Loucy (cell line): Measurements from ENCODE around the gene BCL2L11.

Source experiments
- H2AFZ ChIP-seq: fragments of 200-600 bp; sonication (generic); 2 replicates; pipeline ENCODE4 v1.6.0; 2016; ENCODE audit warnings: antibody characterized with exemption, mild to moderate bottlenecking, low read length, moderate library complexity
- H3F3A ChIP-seq: fragments of 200-600 bp; 2 replicates; pipeline ENCODE4 v1.6.0; 2016; ENCODE audit warnings: antibody characterized with exemption, low read depth, mild to moderate bottlenecking
- H3K27me3 ChIP-seq: fragments of 200-600 bp; sonication (generic); 2 replicates; pipeline ENCODE4 v1.6.1; 2014; ENCODE audit warnings: low read length, mild to moderate bottlenecking; ENCODE audit not compliant: insufficient read depth, poor library complexity, severe bottlenecking
- H3K36me3 ChIP-seq: fragments of 200-600 bp; sonication (generic); 2 replicates; pipeline ENCODE4 v1.6.1; 2016; ENCODE audit warnings: low read length; ENCODE audit not compliant: insufficient read depth
- H3K4me1 ChIP-seq: fragments of 200-600 bp; sonication (generic); 2 replicates; pipeline ENCODE4 v1.5.1; 2014; ENCODE audit warnings: low read length, mild to moderate bottlenecking; ENCODE audit not compliant: insufficient read depth, poor library complexity, severe bottlenecking
- H3K4me2 ChIP-seq: fragments of 200-600 bp; sonication (generic); 2 replicates; pipeline ENCODE4 v1.6.0; 2014; ENCODE audit warnings: antibody characterized with exemption, low read length, low read depth, mild to moderate bottlenecking; ENCODE audit not compliant: poor library complexity, severe bottlenecking
- H3K4me3 ChIP-seq: fragments of 200-600 bp; sonication (generic); 2 replicates; pipeline ENCODE4 v1.5.1; 2014; ENCODE audit warnings: low read length, mild to moderate bottlenecking, mixed read lengths; ENCODE audit not compliant: poor library complexity, severe bottlenecking
- H3K79me2 ChIP-seq: fragments of 200-600 bp; sonication (generic); 2 replicates; pipeline ENCODE4 v1.6.1; 2014; ENCODE audit warnings: low read length; ENCODE audit not compliant: insufficient read depth
- H3K9ac ChIP-seq: fragments of 200-600 bp; sonication (generic); 2 replicates; pipeline ENCODE4 v1.6.0; 2014; ENCODE audit warnings: mild to moderate bottlenecking, low read depth, low read length, moderate library complexity; ENCODE audit not compliant: poor library complexity, severe bottlenecking
- H3K9me2 ChIP-seq: fragments of 200-600 bp; sonication (generic); replicated peaks from 2 replicates; pipeline ENCODE4 v1.6.1; 2016; ENCODE audit warnings: low read depth, low read length, mixed read lengths
- H3K9me3 ChIP-seq: fragments of 200-600 bp; sonication (generic); 2 replicates; pipeline ENCODE4 v1.6.1; 2014; ENCODE audit warnings: mild to moderate bottlenecking, antibody characterized with exemption, low read length, low read depth; ENCODE audit not compliant: insufficient read depth
- H4K20me1 ChIP-seq: fragments of 200-600 bp; sonication (generic); 2 replicates; pipeline ENCODE4 v1.6.0; 2014; ENCODE audit warnings: antibody characterized with exemption, low read length, mild to moderate bottlenecking; ENCODE audit not compliant: insufficient read depth, poor library complexity, severe bottlenecking
- EZH2phosphoT487 ChIP-seq: fragments of 200-600 bp; IDR thresholded peaks from 2 replicates; pipeline ENCODE4 v1.6.1; 2018; ENCODE audit warnings: antibody characterized with exemption, mild to moderate bottlenecking, moderate library complexity, borderline replicate concordance
- TF ChIP-seq, protein P1 (sequence below): fragments of 200-600 bp; sonication (generic); conservative IDR thresholded peaks from 2 replicates; pipeline ENCODE4 v1.5.1; 2014; ENCODE audit warnings: mild to moderate bottlenecking, antibody characterized with exemption, low read length

Gene BCL2L11

DNA sequence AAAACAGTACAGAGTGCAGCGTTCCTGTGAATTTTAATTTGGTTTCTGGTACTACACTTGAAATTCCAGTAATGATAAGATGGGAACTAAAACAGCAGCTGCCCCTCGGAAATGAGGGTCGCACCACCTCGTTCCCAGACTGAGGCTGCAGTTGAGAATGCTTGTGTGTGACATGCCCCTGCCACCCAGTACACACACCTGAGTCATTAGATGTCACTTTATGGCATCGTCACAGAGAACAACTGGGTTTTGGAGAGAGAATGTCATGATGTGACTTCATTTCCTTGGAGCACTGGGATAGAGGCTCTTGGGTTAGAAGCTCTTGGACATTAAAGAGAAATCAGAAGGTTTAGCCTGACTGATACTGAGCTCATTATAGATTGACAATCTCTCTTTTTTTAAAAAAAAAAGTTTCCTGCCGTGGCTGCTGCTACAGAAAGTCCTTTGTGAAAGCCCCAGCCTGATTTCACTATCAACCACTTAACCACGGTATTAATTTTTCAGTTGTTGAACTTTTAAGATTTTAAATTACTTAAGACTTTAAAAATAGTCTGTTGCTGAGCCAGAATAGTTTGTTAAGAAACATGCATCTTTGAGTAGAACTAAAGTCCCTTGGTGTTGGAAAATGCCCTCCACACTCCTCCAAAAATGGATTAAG lies 24.5 kb downstream of the BCL2L11 start:
- peak overlapping the region; percentile 10 for H3K4me3 ChIP-seq
- H3K4me1 ChIP-seq: peaks cover 75% of the 10 kb centered on the region
- TF ChIP-seq, protein P1, sequence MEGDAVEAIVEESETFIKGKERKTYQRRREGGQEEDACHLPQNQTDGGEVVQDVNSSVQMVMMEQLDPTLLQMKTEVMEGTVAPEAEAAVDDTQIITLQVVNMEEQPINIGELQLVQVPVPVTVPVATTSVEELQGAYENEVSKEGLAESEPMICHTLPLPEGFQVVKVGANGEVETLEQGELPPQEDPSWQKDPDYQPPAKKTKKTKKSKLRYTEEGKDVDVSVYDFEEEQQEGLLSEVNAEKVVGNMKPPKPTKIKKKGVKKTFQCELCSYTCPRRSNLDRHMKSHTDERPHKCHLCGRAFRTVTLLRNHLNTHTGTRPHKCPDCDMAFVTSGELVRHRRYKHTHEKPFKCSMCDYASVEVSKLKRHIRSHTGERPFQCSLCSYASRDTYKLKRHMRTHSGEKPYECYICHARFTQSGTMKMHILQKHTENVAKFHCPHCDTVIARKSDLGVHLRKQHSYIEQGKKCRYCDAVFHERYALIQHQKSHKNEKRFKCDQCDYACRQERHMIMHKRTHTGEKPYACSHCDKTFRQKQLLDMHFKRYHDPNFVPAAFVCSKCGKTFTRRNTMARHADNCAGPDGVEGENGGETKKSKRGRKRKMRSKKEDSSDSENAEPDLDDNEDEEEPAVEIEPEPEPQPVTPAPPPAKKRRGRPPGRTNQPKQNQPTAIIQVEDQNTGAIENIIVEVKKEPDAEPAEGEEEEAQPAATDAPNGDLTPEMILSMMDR: no peak
- no peak for TF ChIP-seq EZH2phosphoT487
- no peaks in the 10 kb centered on the region for H3F3A ChIP-seq
- no peak overlapping the region for H2AFZ ChIP-seq
- no peaks in the 10 kb centered on the region for H3K9me2 ChIP-seq
- H3K4me2 ChIP-seq: peak overlapping the region; percentile 47
- no peaks in the 10 kb centered on the region for H4K20me1 ChIP-seq
- peaks cover 2% of the 10 kb centered on the region; the same call in 1 of the 2 replicates for H3K36me3 ChIP-seq
- peak overlapping the region; percentile 1 for H3K9ac ChIP-seq
- H3K27me3 ChIP-seq: no peaks in the 10 kb centered on the region
- H3K9me3 ChIP-seq: no peaks in the 10 kb centered on the region
- peaks cover 17% of the 10 kb centered on the region for H3K79me2 ChIP-seq

DNA sequence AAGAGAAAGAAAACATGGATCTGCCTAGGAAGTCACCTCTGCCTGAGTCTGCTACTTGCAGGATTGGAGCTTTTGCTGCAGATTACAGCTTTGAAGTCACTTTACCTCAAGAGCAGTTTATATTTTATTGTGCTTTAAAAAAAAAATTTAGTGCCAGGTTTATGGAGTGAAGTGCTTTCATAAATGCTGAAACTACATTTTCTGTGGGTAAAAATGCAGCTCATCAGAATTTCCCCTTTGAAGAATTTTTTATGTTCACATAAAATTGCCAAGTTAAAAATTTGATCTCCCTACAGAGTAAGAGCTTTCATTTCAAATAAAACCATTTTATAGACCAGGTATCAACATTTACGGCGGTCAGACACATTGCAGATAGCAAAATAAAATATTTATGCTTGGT lies 25.2 kb downstream of the BCL2L11 start:
- peak overlapping the region; percentile 10 for H3K4me3 ChIP-seq
- no peak for TF ChIP-seq EZH2phosphoT487
- TF ChIP-seq, protein P1: no peak
- H3K79me2 ChIP-seq: peaks cover 15% of the 10 kb centered on the region; the same call in 1 of the 2 replicates
- H3K27me3 ChIP-seq: no peaks in the 10 kb centered on the region
- no peaks in the 10 kb centered on the region for H4K20me1 ChIP-seq
- peak overlapping the region; percentile 47 for H3K4me2 ChIP-seq
- peak overlapping the region; percentile 1 for H3K9ac ChIP-seq
- no peaks in the 10 kb centered on the region for H3K9me2 ChIP-seq
- no peaks in the 10 kb centered on the region for H3K9me3 ChIP-seq
- H3K36me3 ChIP-seq: peaks cover 9% of the 10 kb centered on the region; the same call in 1 of the 2 replicates
- peaks cover 75% of the 10 kb centered on the region for H3K4me1 ChIP-seq
- H2AFZ ChIP-seq: no peak overlapping the region
- no peaks in the 10 kb centered on the region for H3F3A ChIP-seq

DNA sequence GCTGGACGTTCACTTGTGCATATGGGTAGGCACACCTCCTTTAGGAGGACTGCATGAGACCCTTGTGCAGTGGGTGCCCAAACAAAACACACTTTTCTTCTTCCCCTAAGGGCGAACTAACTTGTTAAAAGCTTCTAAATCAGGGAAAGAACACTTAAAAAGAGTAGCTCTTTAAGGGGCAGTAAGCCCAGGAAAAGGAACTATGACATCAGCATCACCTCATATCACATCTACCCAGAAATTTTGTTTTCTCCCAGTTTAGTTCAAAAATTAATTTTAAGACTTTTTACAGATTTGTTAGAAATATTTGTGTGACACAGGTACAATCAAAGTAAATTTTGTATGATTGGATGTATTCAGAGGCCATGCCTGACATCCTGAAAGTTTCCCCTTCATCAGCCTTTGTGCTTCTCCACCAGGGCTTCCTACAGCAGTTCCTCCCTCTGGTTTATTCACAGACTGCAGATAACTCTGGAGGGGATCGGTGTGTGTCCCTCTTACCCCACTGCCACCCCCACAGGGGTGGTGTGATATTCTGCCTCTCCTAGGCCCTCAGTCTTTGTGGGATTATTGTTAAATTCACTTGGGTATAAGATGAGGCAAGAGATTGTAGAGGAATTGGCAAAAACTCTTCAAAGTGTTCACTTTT lies 27.6 kb downstream of the BCL2L11 start:
- Histone ChIP-seq H3K36me3 (peaks cover 26% of the 10 kb centered on the region; the same call in 1 of the 2 replicates), H3K9me3 (no peaks in the 10 kb centered on the region), H3K79me2 (peaks cover 9% of the 10 kb centered on the region; the same call in 1 of the 2 replicates), H3K4me3 (no peak overlapping the region), H4K20me1 (no peaks in the 10 kb centered on the region), H3K4me1 (peaks cover 59% of the 10 kb centered on the region), H2AFZ (no peak overlapping the region), H3F3A (no peaks in the 10 kb centered on the region), H3K9ac (no peak overlapping the region), H3K27me3 (no peaks in the 10 kb centered on the region), H3K9me2 (no peaks in the 10 kb centered on the region), H3K4me2 (peak overlapping the region; percentile 14)
- TF ChIP-seq, protein P1: no peak
- TF ChIP-seq EZH2phosphoT487: no peak
